22Rv1 (cell line): ENCODE measurements around the gene CTNNA1.

Source experiments
- ZFX ChIP-seq: fragments of 450-650 bp; IDR thresholded peaks from 2 replicates; pipeline ENCODE4 v1.6.1; 2017; ENCODE audit warnings: antibody characterized with exemption, borderline replicate concordance
- TF ChIP-seq, protein P1 (sequence below): fragments of 450-650 bp; IDR thresholded peaks from 2 replicates; pipeline ENCODE4 v1.5.1; 2017; ENCODE audit warnings: mild to moderate bottlenecking

DNA sequence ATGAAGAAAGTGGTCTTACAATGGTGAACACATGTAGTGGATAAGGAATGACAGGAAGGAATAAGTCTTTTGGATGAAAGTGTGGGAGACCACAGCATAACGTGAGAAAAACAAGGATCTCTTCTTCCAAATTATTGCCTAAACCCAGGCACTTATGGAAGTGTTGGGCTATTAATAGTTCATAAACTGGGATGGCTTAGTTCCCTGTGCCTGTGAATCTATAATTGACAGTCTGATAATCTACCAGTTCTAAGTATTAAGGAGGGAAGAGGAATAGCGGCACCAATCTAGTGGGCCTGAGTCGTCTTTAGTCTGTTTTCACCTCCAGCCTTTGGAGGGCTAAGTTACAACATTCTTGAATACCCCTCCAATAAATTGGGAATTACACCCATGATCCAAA lies 161.1 kb downstream of the CTNNA1 start:
- TF ChIP-seq, protein P1, sequence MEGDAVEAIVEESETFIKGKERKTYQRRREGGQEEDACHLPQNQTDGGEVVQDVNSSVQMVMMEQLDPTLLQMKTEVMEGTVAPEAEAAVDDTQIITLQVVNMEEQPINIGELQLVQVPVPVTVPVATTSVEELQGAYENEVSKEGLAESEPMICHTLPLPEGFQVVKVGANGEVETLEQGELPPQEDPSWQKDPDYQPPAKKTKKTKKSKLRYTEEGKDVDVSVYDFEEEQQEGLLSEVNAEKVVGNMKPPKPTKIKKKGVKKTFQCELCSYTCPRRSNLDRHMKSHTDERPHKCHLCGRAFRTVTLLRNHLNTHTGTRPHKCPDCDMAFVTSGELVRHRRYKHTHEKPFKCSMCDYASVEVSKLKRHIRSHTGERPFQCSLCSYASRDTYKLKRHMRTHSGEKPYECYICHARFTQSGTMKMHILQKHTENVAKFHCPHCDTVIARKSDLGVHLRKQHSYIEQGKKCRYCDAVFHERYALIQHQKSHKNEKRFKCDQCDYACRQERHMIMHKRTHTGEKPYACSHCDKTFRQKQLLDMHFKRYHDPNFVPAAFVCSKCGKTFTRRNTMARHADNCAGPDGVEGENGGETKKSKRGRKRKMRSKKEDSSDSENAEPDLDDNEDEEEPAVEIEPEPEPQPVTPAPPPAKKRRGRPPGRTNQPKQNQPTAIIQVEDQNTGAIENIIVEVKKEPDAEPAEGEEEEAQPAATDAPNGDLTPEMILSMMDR, result no peak
- no peak for TF ChIP-seq ZFX
